Muscle of back (tissue), 13 donors: ENCODE measurements around the gene CSNK1E. TPM values are rescaled to one million over a fixed set of nuclear protein-coding genes. Genes with fewer than 3 reads are reported as not detected.
"Not testable (repeated sequence)": the region's sequence is repeated elsewhere in the genome, so short reads cannot be mapped to it uniquely, and the experiment has no call there.

ENCODE experiments used
- DNase-seq, 3 donors: peaks; one replicate each; pipeline versions ENCODE4 v3.0.0 to v3.0.0-alpha.2; 2013
- long read RNA-seq, 9 donors: transcript quantifications; one replicate each; lab custom pipeline, GENCODE V29; 2026
- polyA plus RNA-seq, 10 donors: library from polyadenylated mRNA; unstranded; fragments of 120-200 nt; gene quantifications; one replicate each; pipeline ENCODE4 v1.2.1, GENCODE V29; 2013; ENCODE audit not compliant: insufficient read length in 10 of 10

Gene CSNK1E
- polyA plus RNA-seq = 100 to 1,000 TPM in 7 of 10 donors, 10 to 100 TPM in 3; 91.7 to 155 (median 105) TPM
- long read RNA-seq, donor 1, transcript CSNK1E-203 (11 exons, 2,791 nt) = major isoform, 21 of 30 reads
- long read RNA-seq, donor 1, partial matches to known transcripts = 0 of 30 reads
- long read RNA-seq, donor 1, other reads (novel, unspliced or antisense) = 5 of 30 reads
- long read RNA-seq, donor 2, transcript CSNK1E-203 (11 exons, 2,791 nt) = major isoform, 11 of 25 reads
- long read RNA-seq, donor 2, partial matches to known transcripts = 12 of 25 reads
- long read RNA-seq, donor 2, other reads (novel, unspliced or antisense) = 0 of 25 reads
- long read RNA-seq, donor 3 = 0 reads
- long read RNA-seq, donor 4, transcript CSNK1E-203 (11 exons, 2,791 nt) = major isoform, 10 of 24 reads
- long read RNA-seq, donor 4, partial matches to known transcripts = 8 of 24 reads
- long read RNA-seq, donor 4, other reads (novel, unspliced or antisense) = 0 of 24 reads
- long read RNA-seq, donor 5, transcript CSNK1E-204 (10 exons, 1,580 nt) = minor isoform, 6 of 24 reads
- long read RNA-seq, donor 5, transcript CSNK1E-215 (4 exons, 885 nt) = minor isoform, 5 of 24 reads
- long read RNA-seq, donor 5, transcript CSNK1E-203 (11 exons, 2,791 nt) = major isoform, 13 of 24 reads
- long read RNA-seq, donor 5, partial matches to known transcripts = 0 of 24 reads
- long read RNA-seq, donor 5, other reads (novel, unspliced or antisense) = 0 of 24 reads
- long read RNA-seq, donor 6, transcript CSNK1E-203 (11 exons, 2,791 nt) = major isoform, 23 of 52 reads
- long read RNA-seq, donor 6, partial matches to known transcripts = 19 of 52 reads
- long read RNA-seq, donor 6, other reads (novel, unspliced or antisense) = 6 of 52 reads
- long read RNA-seq, donor 7, transcript CSNK1E-203 (11 exons, 2,791 nt) = major isoform, 18 of 37 reads
- long read RNA-seq, donor 7, partial matches to known transcripts = 11 of 37 reads
- long read RNA-seq, donor 7, other reads (novel, unspliced or antisense) = 0 of 37 reads
- long read RNA-seq, donor 8, transcript CSNK1E-203 (11 exons, 2,791 nt) = major isoform, 5 of 12 reads
- long read RNA-seq, donor 8, partial matches to known transcripts = 0 of 12 reads
- long read RNA-seq, donor 8, other reads (novel, unspliced or antisense) = 0 of 12 reads
- long read RNA-seq, donor 9, partial matches to known transcripts = 0 of 2 reads
- long read RNA-seq, donor 9, other reads (novel, unspliced or antisense) = 0 of 2 reads

DNA sequence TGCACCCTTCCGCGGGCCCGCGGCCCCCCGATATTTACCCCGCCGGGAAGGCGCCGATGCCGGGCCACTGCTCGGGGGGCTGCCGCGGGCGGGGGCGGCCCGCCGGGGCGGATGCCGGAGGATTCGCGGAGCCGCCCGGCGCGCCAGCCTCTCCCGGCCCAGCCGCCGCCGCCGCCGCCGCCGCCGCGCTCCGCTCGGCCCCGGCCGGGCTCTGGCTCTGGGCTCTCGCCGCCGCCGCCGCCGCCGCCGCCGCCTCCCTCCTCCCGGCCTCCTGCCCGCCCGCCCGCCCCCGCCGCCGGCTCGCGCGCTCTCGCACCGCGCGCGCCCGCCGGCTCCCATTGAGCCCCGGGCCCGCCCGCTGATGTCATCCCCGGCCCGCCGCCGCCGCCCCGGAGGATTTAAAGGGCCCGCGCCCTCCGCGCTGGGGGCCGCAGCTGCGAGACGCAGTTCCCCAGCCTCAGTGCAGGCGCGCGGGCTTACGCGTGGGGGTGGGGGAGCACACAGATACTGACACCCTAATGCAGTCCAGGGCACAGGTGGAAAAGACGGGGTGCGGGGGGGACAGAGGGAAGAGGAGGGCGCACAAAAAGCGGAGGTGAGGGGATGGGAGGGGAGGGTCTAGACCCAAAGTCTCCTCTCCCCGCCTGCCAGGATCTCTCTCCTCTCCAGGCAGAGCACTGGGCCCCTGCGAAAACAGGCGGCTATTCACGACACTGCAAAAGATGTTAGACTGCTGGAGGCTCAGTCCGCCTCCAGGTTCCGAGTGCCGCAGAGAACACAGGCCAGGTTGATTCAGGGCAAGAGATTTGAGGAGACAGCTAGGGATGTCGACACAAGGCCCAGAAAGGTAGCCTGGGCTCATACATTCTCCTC is at the start of gene CSNK1E:
TSS of gene CSNK1E (minus strand) at position 312 of the 873 bp plus-strand sequence. CDS start 3,276 bp downstream, outside the sequence.
- peak; percentile 69 to 92 (median 81) for DNase-seq

DNA sequence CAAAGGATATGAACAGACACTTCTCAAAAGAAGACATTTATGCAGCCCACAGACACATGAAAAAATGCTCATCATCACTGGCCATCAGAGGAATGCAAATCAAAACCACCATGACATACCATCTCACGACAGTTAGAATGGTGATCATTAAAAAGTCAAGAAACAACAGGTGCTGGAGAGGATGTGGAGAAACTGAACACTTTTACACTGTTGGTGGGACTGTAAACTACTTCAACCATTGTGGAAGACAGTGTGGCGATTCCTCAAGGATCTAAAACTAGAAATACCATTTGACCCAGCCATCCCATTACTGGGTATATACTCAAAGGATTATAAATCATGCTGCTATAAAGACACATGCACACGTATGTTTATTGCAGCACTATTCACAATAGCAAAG is 48.6 kb upstream of the CSNK1E start:
- DNase-seq = not testable (repeated sequence)

DNA sequence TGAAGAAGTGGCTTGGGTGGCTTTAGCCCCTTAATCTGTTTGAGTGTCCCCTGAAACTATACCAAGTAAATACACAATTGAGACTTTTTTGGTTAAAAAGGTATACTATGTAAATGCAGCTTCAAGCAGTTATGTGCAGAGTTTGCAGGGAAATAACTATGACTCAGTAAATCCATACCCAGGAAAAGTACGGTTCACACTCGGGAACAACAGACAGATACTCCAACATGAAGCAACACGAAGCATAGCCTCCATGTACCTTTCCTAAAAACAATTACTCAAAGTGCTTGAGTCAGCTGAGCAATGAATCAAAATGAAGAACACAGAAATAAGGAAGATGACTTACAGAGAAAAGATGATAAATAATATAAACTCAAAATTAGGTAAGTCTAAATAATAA is 47.9 kb upstream of the CSNK1E start:
- DNase-seq = not testable (repeated sequence)

DNA sequence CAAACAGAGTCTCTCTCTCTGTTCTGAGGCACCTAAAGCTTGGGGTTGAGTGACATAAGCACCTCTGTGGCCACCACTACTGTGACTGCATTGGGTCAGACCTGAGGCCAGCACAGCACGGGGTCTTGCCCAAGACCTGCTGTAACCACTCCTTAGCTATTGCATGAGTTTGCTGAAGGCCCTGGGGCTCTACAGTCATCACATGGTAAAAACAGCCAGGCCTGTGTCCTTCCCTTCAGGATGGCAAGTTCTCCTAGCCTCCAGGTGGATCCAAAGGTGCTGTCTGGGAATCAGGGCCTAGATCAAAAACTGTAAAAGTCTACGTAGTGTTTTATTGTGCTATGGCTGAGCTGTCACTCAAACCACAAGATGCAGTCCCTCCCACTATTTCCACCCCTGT is 43.3 kb upstream of the CSNK1E start:
- not testable (repeated sequence) for DNase-seq

DNA sequence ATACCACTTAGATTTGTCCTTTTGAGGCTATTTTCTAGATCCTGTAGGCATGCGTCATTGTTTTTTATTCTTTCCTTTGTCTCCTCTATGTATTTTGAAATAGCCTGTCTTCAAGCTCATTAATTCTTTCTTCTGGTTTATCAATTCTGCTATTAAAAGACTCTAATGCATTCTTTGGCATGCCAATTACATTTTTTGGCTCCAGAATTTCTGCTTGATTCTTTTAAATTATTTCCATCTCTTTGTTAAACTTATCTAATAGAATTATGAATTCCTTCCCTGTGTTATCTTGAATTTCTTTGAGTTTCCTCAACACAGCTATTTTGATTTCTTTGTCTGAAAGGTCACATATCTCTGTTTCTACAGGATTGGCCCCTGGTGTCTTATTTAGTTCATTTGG is 42.6 kb upstream of the CSNK1E start:
- DNase-seq = not testable (repeated sequence)

DNA sequence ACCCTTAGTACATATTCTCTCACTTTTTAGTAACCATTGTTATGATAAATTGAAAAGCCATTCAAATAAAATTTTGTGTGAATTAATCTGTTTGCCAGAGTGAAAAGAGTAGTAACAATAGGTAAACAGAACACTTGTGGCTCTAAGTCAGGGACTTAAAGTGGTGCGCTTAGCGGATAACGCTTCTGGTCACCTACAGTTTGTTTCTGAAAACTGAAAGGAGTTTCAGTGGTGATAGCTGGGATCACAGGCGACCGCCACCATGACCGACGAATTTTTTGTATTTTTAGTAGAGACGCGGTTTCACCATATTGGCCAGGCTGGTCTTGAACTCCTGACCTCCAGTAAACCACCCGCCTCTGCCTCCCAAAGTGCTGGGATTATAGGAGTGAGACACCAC is 40.7 kb upstream of the CSNK1E start:
- not testable (repeated sequence) for DNase-seq

DNA sequence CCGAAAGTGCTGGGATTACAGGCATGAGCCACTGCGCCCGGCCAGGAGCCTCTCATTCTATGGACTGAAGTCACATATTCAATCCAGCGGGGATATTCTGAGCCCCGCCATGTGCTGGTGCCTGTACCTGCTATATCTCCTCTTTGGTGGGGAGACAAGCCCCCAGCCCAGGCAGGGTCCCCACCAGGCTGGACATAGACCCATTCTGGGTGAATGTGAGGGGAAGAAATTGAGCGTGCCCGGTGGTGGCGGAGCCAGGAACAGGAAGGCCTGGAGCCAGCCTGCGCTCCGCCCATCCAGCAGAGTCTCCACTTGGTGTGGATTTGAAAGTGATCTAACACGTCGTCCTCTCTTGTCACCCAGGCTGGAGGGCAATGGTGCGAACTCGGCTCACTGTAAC is 38.0 kb upstream of the CSNK1E start:
- no peak for DNase-seq

DNA sequence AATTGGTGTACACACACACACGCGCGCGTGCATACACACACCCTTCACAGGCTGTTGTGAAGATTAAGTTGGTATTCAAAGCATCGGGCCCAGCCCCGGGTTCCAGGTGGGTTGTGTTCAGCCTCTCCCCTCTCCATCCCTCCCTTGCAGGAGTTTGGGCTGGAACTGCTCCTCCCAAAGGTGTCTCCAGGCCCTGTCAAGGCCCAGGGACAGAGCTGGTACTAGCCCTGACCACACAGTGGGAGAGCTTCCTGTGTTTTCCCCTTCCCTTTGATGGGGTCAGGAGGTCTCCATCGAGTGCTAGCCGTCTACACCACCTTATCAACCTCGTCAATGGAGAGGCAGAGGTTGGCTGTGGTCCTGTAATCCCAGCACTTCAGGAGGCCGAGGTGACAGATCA is 36.5 kb upstream of the CSNK1E start:
- DNase-seq = no peak

DNA sequence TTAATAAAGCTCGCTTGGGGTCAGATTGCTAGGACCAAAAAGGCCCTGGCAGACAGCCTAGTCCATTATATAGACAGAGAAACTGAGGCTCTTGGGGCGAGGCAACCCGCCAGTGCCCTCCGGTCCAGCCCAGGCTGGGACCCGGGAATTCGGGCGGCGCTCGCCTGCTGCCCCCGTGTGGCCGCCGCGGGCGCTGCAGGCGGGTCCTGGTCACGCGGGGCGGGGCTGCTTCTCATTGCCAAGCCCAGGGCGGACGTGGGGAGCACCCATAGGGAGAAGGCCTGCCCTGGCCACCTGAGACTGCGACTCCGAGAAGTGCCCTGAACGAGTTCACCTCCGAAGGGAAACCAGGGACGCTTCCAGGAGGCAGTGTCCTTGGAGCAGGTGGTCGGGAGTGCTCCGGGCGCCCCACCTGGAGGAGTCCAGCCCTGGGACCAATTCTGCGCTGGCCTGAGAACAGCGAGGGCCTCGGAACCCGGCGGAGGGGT is 36.0 kb upstream of the CSNK1E start:
- peak; percentile 45 to 73 (median 66) for DNase-seq

DNA sequence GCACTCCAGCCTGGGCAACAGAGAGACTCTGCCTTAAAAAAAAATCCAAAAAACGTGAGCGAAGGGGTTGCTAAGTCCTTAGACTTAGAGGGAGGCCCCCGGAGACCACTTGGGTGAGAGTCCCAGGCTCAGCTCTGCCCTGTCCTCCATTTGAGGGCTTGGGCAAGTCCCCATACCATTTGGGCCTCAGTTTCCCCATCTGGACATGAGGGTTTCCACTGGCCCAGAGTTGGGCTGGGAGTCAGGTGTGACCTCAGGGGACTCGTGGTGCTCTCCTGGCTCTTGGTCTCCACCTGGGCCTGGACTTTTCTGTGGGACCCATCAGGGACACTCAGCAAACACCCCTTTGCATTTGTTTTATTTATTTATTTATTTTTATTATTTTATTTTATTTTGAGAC is 35.2 kb upstream of the CSNK1E start:
- no peak for DNase-seq

DNA sequence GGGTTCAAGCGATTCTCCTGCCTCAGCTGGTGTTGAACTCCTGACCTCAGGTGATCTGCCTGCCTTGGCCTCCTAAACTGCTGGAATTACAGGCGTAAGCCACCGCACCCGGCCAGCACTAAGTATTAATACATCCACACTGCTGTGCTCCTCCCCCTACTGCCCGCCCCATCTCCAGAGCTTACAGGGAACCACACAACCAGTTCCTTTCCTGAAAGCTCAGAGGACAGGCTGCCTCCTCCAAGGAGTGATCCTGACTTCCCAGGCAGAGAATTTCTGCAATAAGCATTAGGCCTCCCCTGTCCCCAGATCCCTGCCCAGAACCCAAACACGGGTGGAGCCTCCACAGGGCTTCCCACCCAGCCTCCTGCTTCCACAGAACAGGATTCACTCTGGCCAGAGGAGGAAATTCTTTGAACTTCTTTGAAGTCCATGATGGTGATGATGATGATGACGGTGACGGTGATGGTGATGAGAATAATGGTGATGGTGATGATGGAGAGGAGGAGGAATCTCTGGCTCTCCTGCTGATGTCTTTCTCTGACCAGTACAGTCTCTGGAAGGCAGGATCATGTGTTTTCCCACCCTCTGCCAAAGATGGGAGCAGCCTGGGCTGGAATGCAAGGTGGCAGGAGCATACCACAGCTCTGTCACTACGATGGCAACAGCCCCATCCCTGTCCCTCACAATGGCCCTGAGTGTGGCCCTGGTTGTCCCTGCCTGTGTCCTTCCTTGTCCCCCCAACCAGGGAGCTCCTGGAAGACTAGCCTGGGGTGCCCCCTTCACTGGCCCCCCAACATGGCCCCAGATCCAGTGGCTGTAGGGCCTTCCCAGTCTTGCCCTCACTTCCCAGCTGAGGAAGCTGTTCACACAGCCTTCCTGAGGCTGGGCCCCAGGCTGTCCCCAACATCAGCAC is 33.5 kb upstream of the CSNK1E start:
- no peak for DNase-seq

DNA sequence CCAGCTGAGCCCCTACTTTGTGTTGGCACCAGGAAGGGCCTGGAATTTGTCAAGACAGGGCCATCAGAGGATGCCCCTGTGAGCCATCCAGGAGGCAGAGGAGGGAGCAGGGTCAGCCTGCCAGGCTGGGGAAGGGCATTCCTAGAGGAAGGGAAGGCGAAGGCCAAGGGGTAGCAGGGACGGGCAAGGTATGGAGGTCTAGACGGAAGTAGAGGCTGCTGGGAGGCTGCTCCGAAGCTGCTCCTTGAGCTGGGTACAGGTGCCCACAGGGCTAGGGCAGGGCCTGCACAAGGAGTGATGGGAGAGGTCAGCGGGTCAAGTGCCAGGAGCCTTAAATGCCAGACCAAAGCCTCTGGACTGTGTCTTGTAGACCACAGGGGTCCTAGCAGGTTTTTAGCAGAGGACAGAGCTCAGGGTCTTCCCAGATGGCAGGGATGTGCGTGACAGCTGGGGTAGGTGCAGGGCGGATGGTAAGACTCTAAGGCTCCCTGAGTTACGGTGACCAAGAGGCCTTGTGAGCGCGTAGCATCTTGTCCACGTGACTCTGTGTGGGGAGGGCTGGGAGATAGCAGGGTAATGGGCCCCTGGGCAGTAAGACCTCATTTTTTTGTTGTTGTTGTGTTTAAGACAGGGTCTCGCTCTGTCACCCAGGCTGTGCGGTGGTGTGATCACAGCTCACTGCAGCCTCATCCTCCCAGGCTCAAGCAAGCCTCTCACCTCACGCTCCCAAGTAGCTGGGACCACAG is 31.7 kb upstream of the CSNK1E start:
- DNase-seq = no peak

DNA sequence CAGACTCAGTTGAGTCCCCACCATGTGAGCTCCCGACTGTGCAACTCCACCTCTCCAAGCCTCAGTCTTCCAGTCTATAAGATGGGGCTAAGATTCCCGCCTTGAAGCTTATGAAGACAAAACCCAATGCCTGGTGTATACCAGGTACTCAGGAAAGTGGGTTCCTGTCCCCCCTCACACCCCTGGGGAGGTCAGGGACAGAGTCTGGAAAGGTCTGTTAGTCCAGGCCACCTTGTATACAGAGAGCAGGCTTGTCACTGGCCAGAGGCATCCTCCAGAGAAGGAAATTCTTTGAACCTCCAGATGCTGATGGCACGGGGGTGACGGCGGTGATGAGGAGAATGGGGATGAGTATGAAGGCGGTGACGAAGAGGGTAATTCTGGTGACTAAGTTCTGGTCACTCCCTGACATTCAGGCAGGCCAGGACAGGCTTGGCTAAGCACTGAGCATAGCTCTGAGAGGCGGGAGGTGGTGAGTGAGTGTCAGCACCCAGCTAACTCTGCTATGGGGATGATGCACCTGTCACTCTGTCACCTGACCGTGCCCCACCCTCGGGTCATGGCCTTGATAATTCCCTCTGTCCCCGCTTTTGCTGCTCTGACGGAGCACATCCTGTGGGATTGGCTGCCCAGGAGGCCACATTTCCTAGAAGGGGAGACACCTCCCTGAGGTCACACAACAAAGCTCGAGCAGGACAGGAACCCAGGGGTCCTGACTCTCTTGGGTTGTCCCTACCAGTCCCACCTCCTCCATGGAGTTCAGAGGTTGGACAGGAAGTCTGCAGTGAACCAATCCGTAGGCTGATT is 30.9 kb upstream of the CSNK1E start:
- DNase-seq = peak in 1 of 3 donors; percentile 33

DNA sequence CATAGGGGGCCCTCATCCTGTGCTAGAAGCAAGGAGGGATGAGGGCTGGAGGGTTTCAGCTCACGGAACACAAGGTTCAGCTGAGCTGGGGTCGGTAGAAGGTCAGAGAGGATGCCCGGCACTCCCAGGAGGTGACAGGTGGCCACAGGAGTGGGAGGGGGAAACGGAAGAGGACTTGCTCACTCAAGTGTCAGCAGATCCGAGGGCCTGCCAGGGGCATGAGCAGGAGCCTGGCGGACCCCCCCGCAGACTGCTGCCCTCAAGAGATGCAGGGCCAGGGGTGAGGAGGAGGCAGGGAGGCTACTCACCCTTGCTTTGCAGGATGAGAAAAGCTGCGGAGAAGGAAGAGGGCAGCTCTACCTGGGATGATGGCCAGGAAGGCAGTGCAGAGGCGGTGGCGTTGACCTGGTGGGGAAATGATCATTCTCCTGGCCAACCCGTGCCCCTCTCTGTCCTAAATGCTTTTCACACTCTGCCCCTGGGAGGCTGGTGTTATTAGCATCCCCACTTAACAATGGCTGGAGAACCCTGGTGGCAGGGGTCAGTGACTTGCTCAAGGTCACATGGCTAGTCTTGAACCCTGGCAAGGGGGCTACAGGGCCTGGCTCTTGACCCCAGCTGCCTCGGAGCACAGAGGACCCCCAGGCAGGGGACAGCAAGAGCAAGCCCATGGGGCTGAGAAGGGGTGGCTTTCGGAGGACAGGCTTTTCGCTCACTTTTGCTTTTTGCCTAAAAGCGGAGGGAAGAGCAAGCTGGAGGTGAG is 30.1 kb upstream of the CSNK1E start:
- peak in 1 of 3 donors; percentile 14 for DNase-seq

DNA sequence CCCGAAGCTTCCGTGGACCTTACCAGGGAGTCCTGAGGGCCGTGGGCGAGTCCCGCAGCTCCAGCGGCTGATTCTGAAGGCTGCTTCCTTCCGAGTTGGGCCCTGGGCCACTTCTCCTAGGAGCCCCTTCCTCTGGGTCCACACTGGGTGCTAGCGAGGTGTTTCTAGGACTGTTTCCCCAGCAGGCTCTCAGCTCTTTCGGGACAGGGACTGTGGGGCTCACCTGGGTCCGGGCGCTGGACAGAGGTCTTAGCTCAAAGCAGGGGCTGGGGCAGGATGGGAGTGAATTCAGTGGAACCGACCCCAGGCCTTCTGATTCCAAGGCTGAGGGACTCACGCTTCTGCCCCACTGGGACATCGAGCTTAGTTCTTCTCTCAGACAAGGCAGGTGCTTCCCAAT is 29.3 kb upstream of the CSNK1E start:
- no peak for DNase-seq

DNA sequence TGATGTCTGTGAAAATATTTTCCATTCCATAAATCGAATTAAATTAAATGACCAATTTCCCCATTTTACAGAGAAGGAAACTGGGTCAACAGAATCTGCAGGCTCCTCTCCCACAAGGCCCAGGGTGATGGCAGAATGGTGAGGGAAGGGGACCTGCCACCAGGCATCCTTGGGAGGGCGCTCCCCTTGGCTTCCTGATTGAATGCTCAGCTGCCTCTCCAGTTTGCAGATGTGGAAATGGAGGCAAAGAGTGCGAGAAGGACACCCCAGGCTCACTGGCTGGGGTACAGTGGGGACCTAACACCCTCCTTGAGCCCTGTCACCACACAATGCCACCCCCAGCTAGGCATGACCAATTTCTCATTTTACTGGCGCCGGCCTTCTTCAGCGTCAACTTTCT is 28.5 kb upstream of the CSNK1E start:
- no peak for DNase-seq

DNA sequence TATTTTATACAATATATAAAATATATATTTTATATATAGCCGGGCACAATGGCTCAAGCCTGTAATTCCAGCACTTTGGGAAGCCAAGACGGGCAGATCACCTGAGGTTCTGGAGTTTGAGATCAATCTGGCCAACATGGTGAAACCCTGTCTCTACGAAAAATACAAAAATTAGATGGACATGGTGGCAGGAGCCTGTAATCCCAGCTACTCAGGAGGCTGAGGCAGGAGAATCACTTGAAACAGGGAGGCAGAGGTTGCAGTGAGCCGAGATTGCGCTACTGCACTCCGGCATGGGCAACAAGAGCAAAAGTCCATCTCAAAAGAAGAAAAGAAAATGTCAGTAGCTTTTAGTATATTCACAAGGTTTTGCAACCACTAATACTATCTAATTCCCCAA is 22.7 kb upstream of the CSNK1E start:
- DNase-seq = not testable (repeated sequence)
